GM18519 (cell line): Measurements from ENCODE around the gene IER3.
"Not testable (repeated sequence)": the region's sequence is repeated elsewhere in the genome, so short reads cannot be mapped to it uniquely, and the experiment has no call there.

Experiments used
- ATAC-seq: cut with Tn5 transposase; IDR thresholded peaks from one replicate; pipeline ENCODE4 v1.9.1; 2021; ENCODE audit warnings: mild to moderate bottlenecking, moderate library complexity; ENCODE audit not compliant: unreplicated experiment, low FRiP score

IER3 gene

GRCh38 chr6:30769088-30769852, 24.9 kb upstream of the IER3 start:
- no peak for ATAC-seq

DNA sequence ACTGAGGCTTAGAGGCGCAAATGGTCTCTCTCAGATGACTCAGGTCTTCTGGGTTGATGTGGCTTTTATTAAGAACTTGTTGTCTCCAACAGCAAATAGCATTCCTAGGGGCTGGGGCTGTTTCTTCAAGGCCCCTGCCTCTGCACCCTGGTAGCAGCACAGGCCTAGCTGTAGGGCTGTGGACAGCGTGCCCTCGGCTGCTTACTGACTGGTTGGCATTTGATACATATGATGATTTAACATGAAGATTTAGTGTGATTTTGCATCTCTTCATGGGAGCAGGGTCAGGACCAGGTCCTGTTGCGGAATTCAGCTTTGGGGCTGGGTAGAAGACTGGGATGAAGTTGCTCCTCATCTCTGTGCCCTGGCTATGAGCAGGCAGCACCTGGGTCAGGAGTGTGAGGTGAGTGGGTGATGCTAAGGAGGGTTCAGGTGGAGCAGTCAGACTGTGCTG, 24.3 kb upstream of the IER3 start:
- ATAC-seq = no peak

GRCh38 chr6:30767944-30768301, 23.6 kb upstream of the IER3 start:
- ATAC-seq = no peak

DNA sequence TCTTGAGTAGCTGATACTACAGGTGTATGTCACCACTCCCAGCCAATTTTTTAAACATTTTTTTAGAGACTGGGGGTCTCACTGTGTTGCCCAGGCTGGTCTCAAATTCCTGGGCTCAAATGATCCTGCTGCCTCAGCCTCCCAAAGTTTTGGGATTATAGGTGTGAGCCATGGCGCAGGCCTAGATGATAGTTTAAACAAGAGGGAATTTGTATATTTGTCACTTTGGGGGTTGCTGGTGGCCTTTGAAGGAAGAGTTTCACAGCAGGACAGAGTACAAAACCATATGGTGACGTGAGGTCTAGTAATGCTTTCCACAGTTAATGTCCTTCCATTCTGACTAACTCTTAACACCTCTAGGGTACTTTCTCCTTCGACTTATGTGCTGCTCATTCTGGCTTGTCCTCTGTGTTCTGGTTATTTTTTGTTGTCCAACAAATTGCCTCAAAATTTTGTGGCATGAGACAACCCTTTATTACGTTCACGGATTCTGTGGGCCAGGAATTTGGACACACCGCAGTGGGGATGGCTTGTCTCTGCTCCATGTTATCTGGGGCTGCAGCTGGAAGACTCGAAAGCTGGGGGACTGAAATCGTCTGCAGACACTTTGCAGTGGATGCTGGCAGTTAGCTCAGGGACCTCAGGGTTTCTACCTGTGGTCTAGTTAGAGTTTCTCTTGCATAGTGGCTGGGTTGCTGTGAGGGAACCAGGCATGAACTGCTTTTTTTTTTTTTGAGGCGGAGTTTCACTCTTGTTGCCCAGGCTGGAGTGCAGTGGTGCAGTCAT, 23.0 kb upstream of the IER3 start:
- ATAC-seq = no peak

GRCh38 chr6:30766461-30767157, 22.3 kb upstream of the IER3 start:
- ATAC-seq = no peak

GRCh38 chr6:30765495-30765894, 21.1 kb upstream of the IER3 start:
- not testable (repeated sequence) for ATAC-seq

GRCh38 chr6:30764490-30765043, 20.2 kb upstream of the IER3 start:
- not testable (repeated sequence) for ATAC-seq

DNA sequence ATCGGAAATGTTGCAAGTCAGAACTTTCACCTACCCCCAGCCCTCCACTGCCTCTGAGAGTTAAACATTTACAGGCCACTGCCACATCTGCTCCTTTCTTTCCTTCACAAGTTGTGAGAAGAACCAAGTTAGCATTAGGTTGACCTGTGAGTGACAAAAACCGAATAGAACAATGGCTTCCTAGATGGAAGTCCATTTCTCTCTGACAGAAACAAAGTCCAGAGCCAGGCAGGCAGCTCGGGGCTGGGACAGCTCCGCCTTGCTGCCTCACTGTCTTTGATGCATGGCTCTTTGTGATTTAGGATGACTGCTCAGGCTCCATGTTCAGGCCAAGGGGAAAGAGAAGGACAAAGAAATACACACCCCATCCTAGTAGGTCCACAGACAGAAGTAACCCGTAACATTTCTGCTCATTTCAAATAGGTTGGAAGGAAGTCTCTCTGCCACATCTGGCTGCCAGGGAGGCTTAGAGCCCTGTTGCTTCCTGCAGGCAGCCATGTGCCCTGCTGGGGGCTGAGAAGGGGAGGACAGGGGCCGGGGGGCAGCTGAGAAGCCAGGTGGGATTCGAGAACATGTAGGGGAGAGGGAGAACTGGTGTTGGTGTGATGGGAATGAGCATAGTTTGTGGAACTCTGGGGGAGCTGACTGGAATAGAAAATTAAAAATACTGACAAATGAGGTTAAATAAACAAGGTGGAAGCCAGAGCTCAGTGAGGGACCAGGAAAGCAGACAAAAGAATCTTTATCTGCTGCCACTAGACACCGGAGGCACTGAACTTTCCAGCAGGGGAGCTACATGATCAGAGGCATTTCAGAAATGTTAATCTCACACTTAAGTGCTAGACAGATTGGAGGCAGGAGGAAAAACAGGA, 19.5 kb upstream of the IER3 start:
- no peak for ATAC-seq

- no peak for ATAC-seq
Measured at GRCh38 chr6:30763155-30763617, 18.8 kb upstream of the IER3 start.

GRCh38 chr6:30761791-30762429, 17.6 kb upstream of the IER3 start:
- no peak for ATAC-seq

- ATAC-seq = no peak
Measured at GRCh38 chr6:30760549-30760948, 16.2 kb upstream of the IER3 start.

GRCh38 chr6:30759575-30760239, 15.4 kb upstream of the IER3 start:
- no peak for ATAC-seq

DNA sequence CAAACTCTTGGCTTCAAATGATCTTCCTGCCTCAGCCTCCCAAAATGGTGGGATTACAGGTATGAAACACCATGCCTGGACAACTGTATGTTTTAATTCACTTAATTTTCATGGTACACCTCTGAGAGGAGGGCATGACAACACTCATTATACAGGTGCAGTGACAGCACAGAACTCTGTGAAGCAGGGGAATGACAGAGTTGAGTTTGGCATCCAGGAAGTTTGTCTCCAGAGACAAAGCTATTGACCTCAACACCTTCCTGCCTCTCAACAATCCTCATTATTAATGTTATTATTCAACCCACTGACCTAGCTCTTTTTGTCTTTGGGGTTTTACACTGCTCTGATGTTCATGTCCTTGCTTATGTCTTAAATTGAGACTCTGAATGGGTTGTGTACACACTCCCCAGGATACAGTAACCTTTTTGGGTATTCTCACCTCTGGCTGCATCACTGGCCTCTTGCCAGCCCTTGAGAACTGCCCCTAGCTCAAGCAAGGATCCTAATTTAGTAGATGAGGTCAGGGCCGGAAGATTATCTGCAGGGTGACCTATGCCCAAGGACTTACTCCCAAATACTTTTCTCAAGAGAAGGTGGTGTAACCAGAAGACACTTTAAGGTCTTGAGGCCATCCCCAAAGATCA, 13.0 kb upstream of the IER3 start:
- no peak for ATAC-seq

DNA sequence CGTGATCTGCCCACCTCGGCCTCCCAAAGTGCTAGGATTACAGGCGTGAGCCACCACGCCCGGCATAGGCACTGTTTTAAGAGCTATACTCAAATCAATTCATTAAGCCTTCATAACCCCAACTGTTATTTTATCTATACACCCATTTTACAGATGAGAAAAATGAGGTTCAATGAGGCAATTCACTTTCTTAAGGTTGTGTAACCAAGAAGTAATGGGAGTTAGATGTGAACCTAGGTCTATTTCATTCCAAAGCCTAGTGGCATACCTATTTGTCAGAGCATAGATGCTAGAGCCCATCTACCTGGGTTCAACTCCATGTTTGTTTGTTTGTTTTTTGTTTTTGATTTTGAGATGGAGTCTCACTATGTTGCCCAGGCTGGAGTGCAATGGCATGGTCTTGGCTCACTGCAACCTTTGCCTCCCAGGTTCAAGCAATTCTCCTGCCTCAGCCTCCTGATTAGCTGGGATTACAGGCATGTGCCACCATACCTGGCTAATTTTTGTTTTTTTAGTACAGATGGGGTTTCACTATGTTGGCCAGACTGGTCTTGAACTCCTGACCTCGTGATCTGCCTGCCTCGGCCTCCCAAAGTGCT, 12.2 kb upstream of the IER3 start:
- ATAC-seq = not testable (repeated sequence)

DNA sequence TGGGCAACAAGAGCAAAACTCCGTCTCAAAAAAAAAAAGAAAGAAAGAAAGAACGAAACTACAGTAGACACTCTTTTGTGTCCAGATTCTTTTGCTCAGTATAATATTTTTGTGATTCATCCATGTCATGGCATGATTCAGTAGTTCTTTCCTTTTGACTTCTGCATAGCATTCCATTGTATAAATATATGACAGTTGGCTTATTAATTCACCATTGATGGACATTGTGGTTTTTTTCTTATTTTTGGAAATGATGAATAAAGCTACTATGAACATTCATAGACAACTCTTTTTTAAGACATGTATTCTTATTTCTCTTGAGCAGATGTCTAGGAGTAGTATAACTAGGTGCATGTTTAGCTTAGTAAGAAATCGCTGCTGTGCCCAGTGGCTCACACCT, 10.3 kb upstream of the IER3 start:
- no peak for ATAC-seq

GRCh38 chr6:30752157-30752927, 8.0 kb upstream of the IER3 start:
- no peak for ATAC-seq

GRCh38 chr6:30750379-30750668, 6.0 kb upstream of the IER3 start:
- no peak for ATAC-seq
